Lower leg skin (tissue), 4 donors: ENCODE results near the gene PBXIP1. TPM values are rescaled to one million over a fixed set of nuclear protein-coding genes. Genes with fewer than 3 reads are reported as not detected.
"Not testable (repeated sequence)": the region's sequence is repeated elsewhere in the genome, so short reads cannot be mapped to it uniquely, and the experiment has no call there.

Experiments
- DNase-seq, 2 donors: peaks; one replicate each; pipeline ENCODE4 v3.0.0-alpha.2; 2019; ENCODE audit warnings: low spot score in 2 of 2
- H3K4me3 ChIP-seq: fragments of 200-600 bp; sonication (generic); 2 replicates; pipeline ENCODE4 v1.5.1; 2017; ENCODE audit warnings: mild to moderate bottlenecking, low read depth; ENCODE audit not compliant: poor library complexity, severe bottlenecking
- CTCF ChIP-seq, 3 donors: fragments of 450-650 bp; IDR thresholded peaks; one replicate each; pipeline ENCODE4 v1.5.1; 2016; ENCODE audit warnings: antibody characterized with exemption in 3 of 3, mild to moderate bottlenecking in 3 of 3, moderate library complexity in 2 of 3
- POLR2A ChIP-seq, 2 donors: fragments of 450-650 bp; IDR thresholded peaks; one replicate each; pipeline ENCODE4 v1.6.1; 2016 to 2017; ENCODE audit warnings: antibody characterized with exemption in 2 of 2, mild to moderate bottlenecking in 1 of 2, moderate library complexity in 1 of 2
- WGBS, 2 donors: methylation state at CpG; one replicate each; pipeline ENCODE4 v1.1.5; 2018; 5-methylcytosine and 5-hydroxymethylcytosine counted together
- intact Hi-C: fragments of 100-400 bp; cut with DNase I; formaldehyde crosslinking; loops from one replicate; pipeline ENCODE4 v1.15.0; 2023; ENCODE audit warnings: low total_unique reads
- total RNA-seq, 4 donors: library from RNA; depleted of rRNA; stranded (reverse); fragments of >200 nt; gene quantifications; one replicate each; pipeline ENCODE4 v1.1.0, GENCODE V29; 2016

Gene PBXIP1
- total RNA-seq, 4 donors from 2014 or later, result 52.1 to 84.1 (median 63.7) TPM

GRCh38 chr1:154913273-154913672, 42.6 kb downstream of the PBXIP1 start:
- intact Hi-C loops, result no loop called here
- WGBS, 2 donors, result 83 to 84% methylated on average over 3 of the region's 3 CpGs
- no peak for DNase-seq
- TF ChIP-seq POLR2A (IDR thresholded peaks at IDR 0.05) (no peak), CTCF (IDR thresholded peaks at IDR 0.05) (no peak)
- no peak overlapping the region for H3K4me3 ChIP-seq

GRCh38 chr1:154912755-154913154, 43.1 kb downstream of the PBXIP1 start:
- WGBS, 2 donors, result 82 to 93% methylated on average over 2 of the region's 2 CpGs
- intact Hi-C loops, result no loop called here

GRCh38 chr1:154911691-154912550, 44.0 kb downstream of the PBXIP1 start:
- intact Hi-C loops, result no loop called here
- no peak for TF ChIP-seq CTCF (IDR thresholded peaks at IDR 0.05)
- TF ChIP-seq POLR2A (IDR thresholded peaks at IDR 0.05), result no peak
- WGBS, 2 donors, result 78 to 79% methylated on average over 8 of the region's 8 CpGs
- DNase-seq, result no peak
- H3K4me3 ChIP-seq, result no peak overlapping the region

More at GRCh38 chr1:154912755-154913154, 43.1 kb downstream of the PBXIP1 start:
- no peak for TF ChIP-seq CTCF (IDR thresholded peaks at IDR 0.05)
- no peak for TF ChIP-seq POLR2A (IDR thresholded peaks at IDR 0.05)
- peak in 1 of 2 donors; percentile 64 for DNase-seq
- H3K4me3 ChIP-seq, result no peak overlapping the region

GRCh38 chr1:154910851-154911250, 45.0 kb downstream of the PBXIP1 start:
- H3K4me3 ChIP-seq, result no peak overlapping the region
- TF ChIP-seq CTCF (IDR thresholded peaks at IDR 0.05) (no peak), POLR2A (IDR thresholded peaks at IDR 0.05) (no peak)
- WGBS, 2 donors, result 45 to 63% methylated on average over 5 of the region's 5 CpGs
- intact Hi-C loops, result no loop called here
- DNase-seq, result peak in 1 of 2 donors; percentile 53

- 91 to 92% methylated on average over 5 of the region's 5 CpGs for WGBS, 2 donors
- peak in 1 of 2 donors; percentile 72 for DNase-seq
Measured at GRCh38 chr1:154908937-154909336, 47.0 kb downstream of the PBXIP1 start.

GRCh38 chr1:154908129-154908528, 47.8 kb downstream of the PBXIP1 start:
- DNase-seq, result peak in 1 of 2 donors; percentile 15
- intact Hi-C loops, result loop anchor here (5.0 kb wide), 1 partner anchor 144 kb away; the partner anchor contains the start of gene ADAM15
- not testable (repeated sequence) for H3K4me3 ChIP-seq
- WGBS, 2 donors, result 56 to 61% methylated on average over 3 of the region's 3 CpGs

More at GRCh38 chr1:154908937-154909336, 47.0 kb downstream of the PBXIP1 start:
- no peak for TF ChIP-seq CTCF (IDR thresholded peaks at IDR 0.05)
- no peak for TF ChIP-seq POLR2A (IDR thresholded peaks at IDR 0.05)
- intact Hi-C loops, result loop anchor here (5.0 kb wide), 1 partner anchor 143 kb away; the partner anchor contains the start of gene ADAM15
- no peak overlapping the region for H3K4me3 ChIP-seq
